Measurements from ENCODE around the gene SIPA1L3. TPM values are rescaled to one million over a fixed set of nuclear protein-coding genes. Genes with fewer than 3 reads are reported as not detected.
"Not testable (repeated sequence)": the region's sequence is repeated elsewhere in the genome, so short reads cannot be mapped to it uniquely, and the experiment has no call there.

Gene SIPA1L3, protein sequence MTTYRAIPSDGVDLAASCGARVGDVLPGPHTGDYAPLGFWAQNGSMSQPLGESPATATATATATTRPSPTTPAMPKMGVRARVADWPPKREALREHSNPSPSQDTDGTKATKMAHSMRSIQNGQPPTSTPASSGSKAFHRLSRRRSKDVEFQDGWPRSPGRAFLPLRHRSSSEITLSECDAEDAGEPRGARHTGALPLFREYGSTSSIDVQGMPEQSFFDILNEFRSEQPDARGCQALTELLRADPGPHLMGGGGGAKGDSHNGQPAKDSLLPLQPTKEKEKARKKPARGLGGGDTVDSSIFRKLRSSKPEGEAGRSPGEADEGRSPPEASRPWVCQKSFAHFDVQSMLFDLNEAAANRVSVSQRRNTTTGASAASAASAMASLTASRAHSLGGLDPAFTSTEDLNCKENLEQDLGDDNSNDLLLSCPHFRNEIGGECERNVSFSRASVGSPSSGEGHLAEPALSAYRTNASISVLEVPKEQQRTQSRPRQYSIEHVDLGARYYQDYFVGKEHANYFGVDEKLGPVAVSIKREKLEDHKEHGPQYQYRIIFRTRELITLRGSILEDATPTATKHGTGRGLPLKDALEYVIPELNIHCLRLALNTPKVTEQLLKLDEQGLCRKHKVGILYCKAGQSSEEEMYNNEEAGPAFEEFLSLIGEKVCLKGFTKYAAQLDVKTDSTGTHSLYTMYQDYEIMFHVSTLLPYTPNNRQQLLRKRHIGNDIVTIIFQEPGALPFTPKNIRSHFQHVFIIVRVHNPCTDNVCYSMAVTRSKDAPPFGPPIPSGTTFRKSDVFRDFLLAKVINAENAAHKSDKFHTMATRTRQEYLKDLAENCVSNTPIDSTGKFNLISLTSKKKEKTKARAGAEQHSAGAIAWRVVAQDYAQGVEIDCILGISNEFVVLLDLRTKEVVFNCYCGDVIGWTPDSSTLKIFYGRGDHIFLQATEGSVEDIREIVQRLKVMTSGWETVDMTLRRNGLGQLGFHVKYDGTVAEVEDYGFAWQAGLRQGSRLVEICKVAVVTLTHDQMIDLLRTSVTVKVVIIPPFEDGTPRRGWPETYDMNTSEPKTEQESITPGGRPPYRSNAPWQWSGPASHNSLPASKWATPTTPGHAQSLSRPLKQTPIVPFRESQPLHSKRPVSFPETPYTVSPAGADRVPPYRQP (N-terminal part only)
- 10 to 100 TPM; 19.5 to 21.4 TPM for total RNA-seq

DNA sequence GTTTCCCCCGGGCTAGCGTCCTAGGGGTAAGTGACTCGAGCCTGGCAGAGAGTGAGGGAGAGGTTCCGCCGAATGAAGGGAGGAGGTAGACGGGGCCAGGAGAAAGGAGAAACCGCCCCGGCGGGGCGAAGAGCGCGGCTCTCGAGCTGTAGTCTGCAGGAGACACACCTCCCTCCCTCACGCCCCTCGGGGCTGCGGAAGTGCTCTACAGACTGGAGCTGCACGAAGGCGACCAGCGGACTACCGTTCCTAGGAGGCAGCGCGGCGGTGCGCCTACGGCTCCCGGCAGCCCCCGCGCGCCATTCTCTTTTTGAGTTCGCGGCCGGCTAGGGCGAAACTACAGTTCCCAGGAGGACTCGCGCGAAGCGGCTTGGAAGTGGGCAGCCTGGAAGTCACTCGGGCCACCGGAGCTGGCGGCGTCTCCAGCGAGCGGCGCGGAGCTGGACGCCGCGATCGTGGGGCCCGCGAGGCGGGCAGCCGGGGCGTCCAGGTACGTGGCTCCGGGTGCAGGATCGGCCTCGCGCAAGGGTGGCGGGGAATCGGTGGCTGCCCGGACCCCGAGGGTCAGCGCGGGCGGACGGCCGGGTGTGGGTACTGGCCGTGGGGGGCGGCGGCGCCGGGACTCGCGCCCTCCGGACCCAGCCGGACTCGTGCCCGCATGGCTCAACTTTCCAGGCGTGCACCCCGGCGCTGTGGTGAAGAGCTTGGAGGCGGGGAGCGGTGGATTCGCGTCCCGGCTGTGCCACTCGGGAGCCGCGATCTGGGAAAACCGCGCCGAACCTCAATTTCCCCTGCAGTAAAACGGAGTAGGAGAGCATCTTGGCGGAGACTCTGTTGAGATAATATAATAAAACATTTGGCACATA, at the start of gene SIPA1L3:
SIPA1L3 (plus strand) TSS at position 340 of the 866 bp plus-strand sequence. CDS start 174,358 bp downstream, outside the sequence.
- Mint-ChIP-seq H3K27me3 (no peaks in the 10 kb centered on the region), H3K27ac (peak within 1 kb of the TSS; percentile 68), H3K4me1 (peaks cover 15% of the 10 kb centered on the region), H3K9me3 (no peaks in the 10 kb centered on the region), H3K36me3 (ENCODE audit: low read depth) (no peaks in the 10 kb centered on the region), H3K4me3 (peak within 1 kb of the TSS; percentile 78)
- peak; percentile 97 for ATAC-seq (replicated peaks)

DNA sequence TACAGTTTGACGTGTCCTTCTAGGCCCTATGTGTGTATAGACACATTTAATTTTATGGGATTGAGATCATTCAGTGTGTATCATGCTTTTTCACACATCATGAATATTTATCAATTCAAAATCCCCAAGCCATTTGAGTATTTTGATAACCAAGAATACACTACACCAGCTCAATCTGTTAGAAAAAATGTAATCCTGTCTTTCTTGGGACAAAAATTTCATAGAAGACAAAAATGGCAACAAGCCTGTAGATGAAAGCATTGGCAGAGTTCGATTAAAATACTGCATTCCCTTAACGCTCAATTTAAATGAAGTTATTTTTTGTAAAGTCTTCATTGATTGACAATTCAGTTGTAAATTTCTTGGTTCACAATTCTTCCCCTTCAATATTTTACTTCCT, 42.5 kb upstream of the SIPA1L3 start:
- H3K4me3 Mint-ChIP-seq = no peak overlapping the region
- no peak overlapping the region for H3K27ac Mint-ChIP-seq
- H3K27me3 Mint-ChIP-seq = peaks cover 15% of the 10 kb centered on the region
- H3K36me3 Mint-ChIP-seq (ENCODE audit: low read depth) = no peaks in the 10 kb centered on the region
- no peaks in the 10 kb centered on the region for H3K4me1 Mint-ChIP-seq
- H3K9me3 Mint-ChIP-seq = no peaks in the 10 kb centered on the region
- no peak for ATAC-seq (replicated peaks)

DNA sequence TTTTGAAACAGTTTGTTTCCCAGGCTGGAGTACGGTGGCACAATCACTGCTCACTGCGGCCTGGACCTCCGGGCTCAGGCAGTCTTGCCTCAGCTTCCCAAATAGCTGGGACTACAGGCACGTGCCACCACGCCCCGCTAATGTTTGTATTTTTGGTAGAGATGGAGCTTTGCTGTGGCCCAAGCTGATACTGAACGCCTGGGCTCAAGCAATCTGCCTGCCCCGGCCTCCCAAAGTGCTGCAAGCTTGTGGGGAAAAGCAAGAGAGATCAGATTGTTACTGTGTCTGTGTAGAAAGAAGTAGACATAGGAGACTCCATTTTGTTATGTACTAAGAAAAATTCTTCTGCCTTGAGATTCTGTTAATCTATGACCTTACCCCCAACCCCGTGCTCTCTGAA, 41.1 kb upstream of the SIPA1L3 start:
- H3K4me1 Mint-ChIP-seq; ATAC-seq (replicated peaks); H3K9me3 Mint-ChIP-seq; H3K27ac Mint-ChIP-seq; H3K36me3 Mint-ChIP-seq (ENCODE audit: low read depth); H3K4me3 Mint-ChIP-seq: not testable (repeated sequence)
- H3K27me3 Mint-ChIP-seq = peaks cover 23% of the 10 kb centered on the region

DNA sequence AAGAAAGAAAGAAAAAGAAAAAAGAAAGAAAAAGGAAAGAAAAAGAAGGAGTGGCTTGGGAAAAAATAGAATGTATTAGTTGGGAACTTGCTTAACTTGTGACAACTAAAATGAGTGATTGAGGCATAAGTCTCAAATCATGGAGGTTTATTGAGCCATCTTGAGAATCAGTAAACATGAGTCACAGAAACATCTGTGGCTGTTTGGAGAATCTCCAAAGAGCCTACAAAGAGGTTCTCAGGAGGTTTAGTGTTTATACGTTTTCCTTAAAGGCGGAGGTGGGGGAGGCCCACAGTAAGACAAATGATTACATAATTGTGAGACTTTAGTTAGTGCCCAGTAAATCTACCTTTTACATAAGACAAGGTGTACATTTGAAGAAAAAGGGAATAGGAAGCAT, 39.2 kb upstream of the SIPA1L3 start:
- peaks cover 28% of the 10 kb centered on the region for H3K27me3 Mint-ChIP-seq

DNA sequence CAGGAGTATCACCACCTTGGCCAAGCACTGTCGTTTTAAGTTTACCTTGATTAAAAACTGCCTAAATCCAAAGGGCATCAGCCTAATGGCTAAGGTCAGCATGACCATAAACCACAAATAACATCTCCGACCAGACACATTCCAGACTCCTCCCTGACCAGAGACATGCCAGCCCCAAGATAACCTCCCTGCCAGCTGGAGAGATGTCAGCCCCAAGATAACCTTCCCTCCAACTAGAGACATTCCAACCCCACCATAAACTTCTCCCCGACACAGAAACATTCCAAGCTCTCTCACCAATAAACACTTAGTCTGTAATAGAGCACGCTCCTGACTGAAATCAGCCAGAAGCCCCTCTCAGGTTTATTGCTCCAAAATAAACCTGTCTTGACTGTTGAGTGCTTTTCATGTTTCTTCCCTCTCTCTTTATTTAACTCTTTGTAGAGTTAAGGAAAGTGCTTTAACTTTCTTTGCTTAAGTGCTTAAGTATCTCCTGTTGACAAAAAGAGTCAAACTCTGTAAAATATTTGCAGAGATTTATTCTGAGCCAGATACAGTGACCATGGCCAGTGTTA, 37.2 kb upstream of the SIPA1L3 start:
- no peak overlapping the region for H3K27ac Mint-ChIP-seq
- peaks cover 26% of the 10 kb centered on the region for H3K27me3 Mint-ChIP-seq
- H3K4me1 Mint-ChIP-seq = no peaks in the 10 kb centered on the region
- no peaks in the 10 kb centered on the region for H3K36me3 Mint-ChIP-seq (ENCODE audit: low read depth)
- H3K9me3 Mint-ChIP-seq = peaks cover 5% of the 10 kb centered on the region
- ATAC-seq (replicated peaks) = no peak
- H3K4me3 Mint-ChIP-seq = no peak overlapping the region

More for the DNA sequence above, 39.2 kb upstream of the SIPA1L3 start:
- H3K27ac Mint-ChIP-seq = no peak overlapping the region
- H3K9me3 Mint-ChIP-seq = peaks cover 5% of the 10 kb centered on the region
- H3K36me3 Mint-ChIP-seq (ENCODE audit: low read depth) = no peaks in the 10 kb centered on the region
- H3K4me3 Mint-ChIP-seq = no peak overlapping the region
- peak; percentile 19 for ATAC-seq (replicated peaks)
- H3K4me1 Mint-ChIP-seq = no peaks in the 10 kb centered on the region

DNA sequence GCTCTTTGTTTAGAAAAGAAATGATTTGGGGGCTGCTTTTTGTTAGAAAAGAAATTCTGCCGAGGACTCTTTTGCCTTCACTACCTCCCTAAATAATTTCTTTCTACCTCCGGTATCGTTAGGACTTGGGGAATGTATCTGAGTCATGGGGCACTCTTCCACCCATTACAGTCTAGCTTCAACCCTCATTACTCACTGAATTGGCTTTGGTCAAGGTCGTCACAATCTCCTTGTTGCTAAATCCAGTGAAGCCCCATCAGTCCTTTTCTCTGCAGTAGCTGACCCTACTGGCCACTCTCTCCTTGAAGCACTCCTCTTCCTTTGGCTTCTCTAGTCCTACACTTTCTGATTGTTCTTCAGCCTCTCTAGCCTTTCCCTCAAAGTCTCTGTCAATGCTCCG, 34.6 kb upstream of the SIPA1L3 start:
- H3K4me1 Mint-ChIP-seq = no peaks in the 10 kb centered on the region
- no peak for ATAC-seq (replicated peaks)
- no peaks in the 10 kb centered on the region for H3K36me3 Mint-ChIP-seq (ENCODE audit: low read depth)
- H3K9me3 Mint-ChIP-seq = peaks cover 5% of the 10 kb centered on the region
- H3K4me3 Mint-ChIP-seq = no peak overlapping the region
- H3K27ac Mint-ChIP-seq = no peak overlapping the region
- H3K27me3 Mint-ChIP-seq = peaks cover 20% of the 10 kb centered on the region

DNA sequence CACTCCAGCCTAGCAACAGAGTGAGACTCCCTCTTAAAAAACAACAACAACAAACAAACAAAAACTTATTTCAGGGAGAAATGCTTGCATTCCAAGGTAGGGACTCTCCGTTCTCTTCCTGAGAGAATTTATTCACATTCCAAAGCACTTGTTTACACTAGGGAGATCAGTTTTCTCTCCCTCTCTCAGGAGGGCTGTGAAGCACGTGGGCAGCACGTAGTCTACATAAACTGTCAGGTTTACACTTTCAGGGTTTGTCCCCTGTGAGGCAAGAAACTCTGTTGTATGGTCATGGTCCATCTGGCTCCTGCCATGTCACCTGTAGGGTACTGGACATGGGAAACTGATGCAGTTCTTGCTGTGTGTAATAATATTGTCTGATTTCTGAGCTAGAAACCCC, 32.2 kb upstream of the SIPA1L3 start:
- H3K4me1 Mint-ChIP-seq = no peaks in the 10 kb centered on the region
- ATAC-seq (replicated peaks) = no peak
- H3K27ac Mint-ChIP-seq = no peak overlapping the region
- H3K4me3 Mint-ChIP-seq = no peak overlapping the region
- peaks cover 11% of the 10 kb centered on the region for H3K27me3 Mint-ChIP-seq
- no peaks in the 10 kb centered on the region for H3K36me3 Mint-ChIP-seq (ENCODE audit: low read depth)
- H3K9me3 Mint-ChIP-seq = peaks cover 5% of the 10 kb centered on the region

DNA sequence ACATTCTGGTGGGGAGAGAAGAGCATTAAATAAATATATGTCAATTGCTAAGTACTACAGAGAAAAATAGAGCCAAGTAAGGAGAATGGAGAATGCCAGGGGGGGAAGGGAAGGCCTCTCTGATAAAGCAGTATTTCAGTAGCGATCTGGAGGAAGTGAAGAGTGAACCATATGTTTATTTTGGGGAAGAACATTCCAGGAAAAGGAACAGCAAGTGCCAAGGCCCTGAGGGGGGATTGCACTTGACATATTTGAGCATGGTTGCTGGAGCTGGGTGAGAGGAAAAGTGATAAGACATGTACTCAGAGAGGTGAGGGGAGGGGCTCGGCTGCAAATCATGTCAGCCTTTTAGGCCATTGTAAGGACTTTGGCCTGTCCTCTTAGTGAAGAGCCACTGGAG, 31.0 kb upstream of the SIPA1L3 start:
- Mint-ChIP-seq H3K9me3 (peaks cover 5% of the 10 kb centered on the region), H3K27me3 (peaks cover 5% of the 10 kb centered on the region), H3K4me1 (no peaks in the 10 kb centered on the region), H3K36me3 (ENCODE audit: low read depth) (no peaks in the 10 kb centered on the region), H3K4me3 (no peak overlapping the region), H3K27ac (no peak overlapping the region)
- ATAC-seq (replicated peaks) = no peak

DNA sequence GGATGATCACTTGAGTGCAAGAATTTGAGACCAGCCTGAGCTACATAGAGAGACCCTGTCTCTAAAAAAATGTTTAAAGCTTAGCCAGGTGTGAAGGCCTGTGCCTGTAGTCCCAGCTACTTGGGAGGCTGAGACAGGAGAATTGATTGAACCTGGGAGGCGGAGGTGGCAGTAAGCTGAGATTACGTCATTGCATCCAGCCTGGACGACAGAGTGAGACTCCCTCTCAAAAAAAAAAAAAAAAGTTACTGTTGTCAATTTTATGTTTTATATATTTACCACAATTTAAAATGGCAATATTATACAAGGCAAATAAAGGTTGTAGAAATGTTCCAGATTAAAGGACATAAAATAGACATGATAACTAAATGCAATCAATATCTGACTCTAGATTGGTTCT, 29.9 kb upstream of the SIPA1L3 start:
- Mint-ChIP-seq H3K4me3 (no peak overlapping the region), H3K9me3 (peaks cover 5% of the 10 kb centered on the region), H3K4me1 (no peaks in the 10 kb centered on the region), H3K27me3 (peaks cover 5% of the 10 kb centered on the region), H3K27ac (no peak overlapping the region), H3K36me3 (ENCODE audit: low read depth) (no peaks in the 10 kb centered on the region)
- no peak for ATAC-seq (replicated peaks)

DNA sequence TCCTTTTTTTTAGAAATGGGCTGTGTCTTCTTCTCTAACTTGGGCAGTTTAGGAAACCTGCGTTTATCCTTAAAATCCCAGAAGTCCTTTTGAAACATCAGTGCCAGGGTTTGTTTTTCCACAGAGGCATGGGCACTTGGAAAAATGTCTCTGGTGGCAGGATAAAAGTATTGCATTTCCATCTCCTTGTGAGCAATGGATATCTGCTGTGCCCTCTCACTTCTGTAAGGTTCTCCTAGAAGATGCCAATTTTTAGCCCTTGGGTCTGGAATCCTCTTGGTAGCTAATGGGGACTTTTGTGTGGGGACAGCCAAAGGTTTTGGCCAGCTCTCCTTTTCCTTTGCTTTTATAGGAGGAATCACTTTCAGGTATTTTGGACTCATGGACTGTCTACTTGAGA, 21.6 kb upstream of the SIPA1L3 start:
- H3K9me3 Mint-ChIP-seq = no peaks in the 10 kb centered on the region
- no peak overlapping the region for H3K4me3 Mint-ChIP-seq
- H3K27me3 Mint-ChIP-seq = no peaks in the 10 kb centered on the region
- H3K27ac Mint-ChIP-seq = no peak overlapping the region
- H3K36me3 Mint-ChIP-seq (ENCODE audit: low read depth) = no peaks in the 10 kb centered on the region
- no peak for ATAC-seq (replicated peaks)
- H3K4me1 Mint-ChIP-seq = no peaks in the 10 kb centered on the region

DNA sequence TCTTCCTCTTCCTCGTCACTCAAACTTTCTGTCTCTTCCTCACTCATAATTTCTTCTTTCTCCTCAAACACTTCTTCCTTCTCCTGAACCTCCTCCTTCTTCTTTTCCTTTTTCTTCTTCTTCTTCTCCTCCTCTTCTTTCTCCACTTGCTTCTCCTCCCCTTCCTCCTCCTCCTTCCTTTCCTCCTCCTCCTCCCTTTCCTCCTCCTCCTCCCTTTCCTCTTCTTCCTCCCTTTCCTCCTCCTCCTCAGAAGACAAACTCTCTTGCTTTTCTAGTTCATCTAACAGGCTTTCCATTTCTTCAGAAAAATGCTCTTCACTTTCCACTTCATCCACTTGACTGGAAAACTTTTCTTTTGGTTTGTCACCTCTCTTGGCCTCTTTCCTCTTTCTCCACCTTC, 20.4 kb upstream of the SIPA1L3 start:
- no peak overlapping the region for H3K27ac Mint-ChIP-seq
- no peak for ATAC-seq (replicated peaks)
- H3K4me3 Mint-ChIP-seq = no peak overlapping the region
- no peaks in the 10 kb centered on the region for H3K36me3 Mint-ChIP-seq (ENCODE audit: low read depth)
- H3K9me3 Mint-ChIP-seq = no peaks in the 10 kb centered on the region
- no peaks in the 10 kb centered on the region for H3K4me1 Mint-ChIP-seq
- H3K27me3 Mint-ChIP-seq = peaks cover 1% of the 10 kb centered on the region

DNA sequence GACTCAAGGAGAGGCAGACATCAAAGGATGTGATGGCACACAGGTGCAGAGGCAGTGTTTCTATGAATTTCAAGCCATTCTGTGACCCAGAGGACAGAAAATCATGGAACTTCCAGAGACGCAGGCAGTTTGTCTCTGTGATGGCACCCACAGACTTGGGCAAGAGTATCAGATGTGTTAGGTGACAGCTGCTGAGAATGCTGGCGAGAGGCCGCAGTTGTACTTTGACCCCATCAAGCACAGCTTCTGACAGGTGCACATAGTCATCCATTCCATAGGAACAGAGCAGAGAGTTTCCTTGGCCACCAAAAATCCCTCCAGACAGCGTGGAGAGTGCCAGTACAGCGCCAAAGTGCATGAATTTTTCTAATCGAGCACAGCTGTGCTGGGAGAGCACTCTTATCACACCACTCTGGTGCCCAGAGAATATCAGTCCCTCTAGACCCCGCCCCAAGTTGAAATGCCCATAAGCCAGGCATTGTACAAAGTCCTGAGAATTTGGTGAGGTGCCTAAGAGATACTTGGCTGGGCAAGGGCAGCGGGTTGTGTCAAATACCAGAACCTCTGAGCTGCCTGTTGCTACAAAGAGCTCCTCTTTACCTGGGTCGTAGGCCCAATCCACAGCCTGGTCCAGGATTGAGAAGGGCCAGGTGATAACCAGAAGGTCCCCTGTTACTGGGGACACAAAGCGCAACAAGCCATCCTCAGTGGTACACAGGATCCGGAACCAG, 13.0 kb upstream of the SIPA1L3 start:
- H3K4me3 Mint-ChIP-seq = no peak overlapping the region
- ATAC-seq (replicated peaks) = no peak
- no peak overlapping the region for H3K27ac Mint-ChIP-seq

DNA sequence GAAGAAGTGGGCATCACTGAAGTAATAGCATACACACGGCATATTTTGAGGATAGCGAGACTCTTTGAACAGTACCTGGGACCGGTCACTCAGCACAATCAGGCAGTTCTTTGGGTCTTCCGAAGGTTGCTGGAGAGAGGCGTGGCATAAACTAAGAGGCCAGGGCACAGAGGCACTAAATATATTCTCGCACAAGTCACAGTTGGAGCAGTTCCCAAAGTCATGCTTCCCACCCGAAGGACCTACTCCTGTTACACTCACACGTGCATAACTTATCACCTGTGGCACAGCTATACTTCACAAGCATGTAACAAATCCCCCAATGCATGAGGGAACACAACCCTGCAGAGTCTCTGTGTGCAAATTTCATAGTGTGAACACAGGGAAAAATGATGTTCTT, 10.8 kb upstream of the SIPA1L3 start:
- Mint-ChIP-seq H3K9me3 (no peaks in the 10 kb centered on the region), H3K27ac (no peak overlapping the region), H3K4me1 (no peaks in the 10 kb centered on the region), H3K27me3 (peaks cover 14% of the 10 kb centered on the region), H3K36me3 (ENCODE audit: low read depth) (no peaks in the 10 kb centered on the region), H3K4me3 (no peak overlapping the region)
- no peak for ATAC-seq (replicated peaks)

More for the DNA sequence above, 13.0 kb upstream of the SIPA1L3 start:
- peaks cover 14% of the 10 kb centered on the region for H3K27me3 Mint-ChIP-seq
- H3K4me1 Mint-ChIP-seq = no peaks in the 10 kb centered on the region
- H3K9me3 Mint-ChIP-seq = no peaks in the 10 kb centered on the region
- H3K36me3 Mint-ChIP-seq (ENCODE audit: low read depth) = no peaks in the 10 kb centered on the region

Measured in activated T-helper 17 cell treated with anti-CD3 and anti-CD28 coated beads, Interleukin-2, amount 50 U/mL, for 72 hours (primary cell).